ENCODE results near the gene BCAS1. TPM values are rescaled to one million over a fixed set of nuclear protein-coding genes. Genes with fewer than 3 reads are reported as not detected.
A peak's percentile ranks its signal among the peaks of the same experiment; 100 is the strongest.

Gene BCAS1
- total RNA-seq, 1 donor from 2014 or later = 0.32 TPM

- H3K4me3 Mint-ChIP-seq (ENCODE audit: unreplicated experiment) = no peak overlapping the region
- H3K27ac Mint-ChIP-seq (ENCODE audit: unreplicated experiment) = peak overlapping the region; percentile 2
- peaks cover 6% of the 10 kb centered on the region for H3K27me3 Mint-ChIP-seq (ENCODE audit: unreplicated experiment)
- peaks cover 26% of the 10 kb centered on the region for H3K4me1 Mint-ChIP-seq (ENCODE audit: low read depth, unreplicated experiment)
- peaks cover 4% of the 10 kb centered on the region for H3K9me3 Mint-ChIP-seq (ENCODE audit: unreplicated experiment)
- no peak for TF ChIP-seq CTCF (IDR thresholded peaks at IDR 0.05; ENCODE audit: partially characterized antibody, unreplicated experiment)
- H3K36me3 Mint-ChIP-seq (ENCODE audit: unreplicated experiment) = no peaks in the 10 kb centered on the region
- no peak for DNase-seq
These were observed 153.0 kb downstream of the BCAS1 start for GRCh38 chr20:53917145-53918019.

- H3K27me3 Mint-ChIP-seq (ENCODE audit: unreplicated experiment) = peaks cover 6% of the 10 kb centered on the region
- TF ChIP-seq CTCF (IDR thresholded peaks at IDR 0.05; ENCODE audit: partially characterized antibody, unreplicated experiment) = no peak
- peaks cover 26% of the 10 kb centered on the region for H3K4me1 Mint-ChIP-seq (ENCODE audit: low read depth, unreplicated experiment)
- H3K36me3 Mint-ChIP-seq (ENCODE audit: unreplicated experiment) = peaks cover 6% of the 10 kb centered on the region
- H3K9me3 Mint-ChIP-seq (ENCODE audit: unreplicated experiment) = peaks cover 4% of the 10 kb centered on the region
- DNase-seq = no peak
- H3K4me3 Mint-ChIP-seq (ENCODE audit: unreplicated experiment) = peak overlapping the region; percentile 95
- H3K27ac Mint-ChIP-seq (ENCODE audit: unreplicated experiment) = no peak overlapping the region
These were observed 154.3 kb downstream of the BCAS1 start for GRCh38 chr20:53916173-53916512.

- Mint-ChIP-seq H3K4me1 (ENCODE audit: low read depth, unreplicated experiment) (peaks cover 23% of the 10 kb centered on the region), H3K27me3 (ENCODE audit: unreplicated experiment) (peaks cover 6% of the 10 kb centered on the region), H3K36me3 (ENCODE audit: unreplicated experiment) (peaks cover 12% of the 10 kb centered on the region), H3K27ac (ENCODE audit: unreplicated experiment) (peak overlapping the region; percentile 99), H3K4me3 (ENCODE audit: unreplicated experiment) (peak overlapping the region; percentile 95), H3K9me3 (ENCODE audit: unreplicated experiment) (peaks cover 3% of the 10 kb centered on the region)
- DNase-seq = peak; percentile 96
- TF ChIP-seq CTCF (IDR thresholded peaks at IDR 0.05; ENCODE audit: partially characterized antibody, unreplicated experiment) = peak; percentile 91
These were observed 154.8 kb downstream of the BCAS1 start for GRCh38 chr20:53915446-53916172.

GRCh38 chr20:53914781-53915445 is 155.5 kb downstream of the BCAS1 start:
- peaks cover 3% of the 10 kb centered on the region for H3K9me3 Mint-ChIP-seq (ENCODE audit: unreplicated experiment)
- H3K36me3 Mint-ChIP-seq (ENCODE audit: unreplicated experiment) = peaks cover 15% of the 10 kb centered on the region
- peak overlapping the region; percentile 95 for H3K4me3 Mint-ChIP-seq (ENCODE audit: unreplicated experiment)
- H3K27ac Mint-ChIP-seq (ENCODE audit: unreplicated experiment) = peak overlapping the region; percentile 99
- no peak for TF ChIP-seq CTCF (IDR thresholded peaks at IDR 0.05; ENCODE audit: partially characterized antibody, unreplicated experiment)
- DNase-seq = no peak
- peaks cover 6% of the 10 kb centered on the region for H3K27me3 Mint-ChIP-seq (ENCODE audit: unreplicated experiment)
- H3K4me1 Mint-ChIP-seq (ENCODE audit: low read depth, unreplicated experiment) = peaks cover 23% of the 10 kb centered on the region

Measured in glutamatergic neuron (in vitro differentiated cells).